ENCODE results near the gene CAPN11. TPM values are rescaled to one million over a fixed set of nuclear protein-coding genes. Genes with fewer than 3 reads are reported as not detected.
A peak's percentile ranks its signal among the peaks of the same experiment; 100 is the strongest.

The CAPN11 gene
- total and polyA plus RNA-seq, 10 of the 15 experiments (the other 5 are each of a cell fraction or from before 2014, with no cell fraction given), result 0.05 to 0.44 (median 0.31) TPM

DNA sequence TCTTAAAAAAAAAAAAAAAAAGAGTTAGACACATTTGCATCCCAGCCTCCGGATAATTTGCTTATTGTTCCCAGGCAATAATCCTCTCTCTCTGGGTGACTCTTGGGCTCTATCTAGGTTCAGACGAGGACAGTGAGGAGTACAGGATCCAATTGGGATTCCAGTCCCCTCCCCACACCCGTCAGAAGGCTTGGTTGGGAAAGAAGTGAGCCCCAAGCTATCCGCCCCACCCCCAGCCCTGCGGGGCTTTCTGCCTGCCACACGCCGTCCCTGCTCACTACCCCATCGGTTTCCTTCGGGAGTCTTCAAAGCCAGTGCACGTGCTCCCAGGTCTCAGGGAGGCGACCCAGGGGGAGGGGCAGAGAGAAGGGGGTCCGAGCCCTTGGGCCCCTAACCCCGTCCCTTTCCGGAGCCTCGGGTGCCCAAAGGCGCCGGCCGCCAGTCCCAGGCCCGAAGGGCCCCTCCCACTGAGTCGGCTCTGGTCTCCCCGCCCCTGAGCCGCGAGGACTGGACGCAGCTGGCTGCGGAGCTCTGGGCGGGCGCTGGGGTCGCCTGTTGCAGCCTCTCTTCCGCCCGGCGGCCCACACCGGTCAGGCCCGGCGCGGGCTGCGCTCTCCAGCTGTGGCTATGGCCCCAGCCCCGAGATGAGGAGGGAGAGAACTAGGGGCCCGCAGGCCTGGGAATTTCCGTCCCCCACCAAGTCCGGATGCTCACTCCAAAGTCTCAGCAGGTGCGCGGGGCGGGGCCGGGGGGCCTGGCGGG, 60.6 kb downstream of the CAPN11 start:
- Histone ChIP-seq H2AFZ (ENCODE audit: control insufficient read depth, low read depth, low read length) (peak overlapping the region; percentile 85), H3K4me3 (peak overlapping the region; percentile 82), H3K27ac (ENCODE audit: control insufficient read depth, insufficient read depth) (peak overlapping the region; percentile 78), H3K36me3 (ENCODE audit: control insufficient read depth in 2 of 2, insufficient read depth in 2 of 2, low read length in 1 of 2) (no peaks in the 10 kb centered on the region), H3K9ac (ENCODE audit: control insufficient read depth, insufficient read depth, low read length) (peak overlapping the region; percentile 71), H3K4me2 (ENCODE audit: control insufficient read depth, insufficient read depth) (peak overlapping the region; percentile 78), H3K4me1 (ENCODE audit: control insufficient read depth, insufficient read depth, low read length) (peaks cover 35% of the 10 kb centered on the region), H3K79me2 (ENCODE audit: control insufficient read depth, insufficient read depth, low read length) (peaks cover 8% of the 10 kb centered on the region), H4K20me1 (ENCODE audit: control insufficient read depth, insufficient read depth) (no peaks in the 10 kb centered on the region), H3K27me3 (replicated peaks in 1 of 2; ENCODE audit: control insufficient read depth in 2 of 2, insufficient read depth in 2 of 2, low read length in 1 of 2) (no peaks in the 10 kb centered on the region), H3K9me3 (replicated peaks; ENCODE audit: control insufficient read depth, insufficient read depth, low read length) (no peaks in the 10 kb centered on the region)
- DNase-seq (ENCODE audit: low read depth, low spot score) (no peak), ATAC-seq (peak; percentile 80), FAIRE-seq (peak; percentile 52)
- BruUV-seq (replicated peaks), result TSS peak; percentile 85
- WGBS (ENCODE audit: insufficient coverage, insufficient replicate concordance, low lambda C conversion rate, missing lambda C conversion rate), result under 1% methylated on average over 39 of the region's 45 CpGs
- ChIA-PET CTCF (interaction anchor here (0.7 to 4.2 kb wide), 14 partner anchors 16 to 673 kb away, joined by 3 to 22 read pairs (median 4); partner anchors contain the start of genes AARS2 and HSP90AB1), RAD21 (ENCODE audit: unreplicated experiment) (interaction anchor here (0.7 to 3.1 kb wide), 8 partner anchors 10 to 1121 kb away, joined by 3 to 14 read pairs (median 5); partner anchors contain the start of gene HSP90AB1), SMC1A (ENCODE audit: uncharacterized antibody, unreplicated experiment) (interaction anchor here (0.6 to 1.9 kb wide), 7 partner anchors 18 to 118 kb away, joined by 3 to 10 read pairs (median 3); partner anchors contain the start of gene HSP90AB1), POLR2A (interaction anchor here (0.6 to 7.0 kb wide), 13 partner anchors 8 to 644 kb away, joined by 3 to 63 read pairs (median 6); partner anchors contain the start of genes CDC5L, GTPBP2, HSP90AB1 and SLC35B2)
- in situ Hi-C loops (cut with MboI) (no loop called here), intact Hi-C loops (cut with micrococcal nuclease; ENCODE audit: unreplicated experiment) (loop anchor here (2.0 kb wide), 1 partner anchor 42 kb away; no protein-coding TSS in a partner anchor)
- TF ChIP-seq EED (IDR thresholded peaks at IDR 0.05; ENCODE audit: low read depth) (peak; percentile 20; the same call in 1 of the 2 replicates), PAX8 (IDR thresholded peaks at IDR 0.05) (no peak), DPF2 (IDR thresholded peaks at IDR 0.05) (peak; percentile 75), YY1 (IDR thresholded peaks at IDR 0.05; ENCODE audit: low read depth, low read length) (peak; percentile 29; the same call in 1 of the 2 replicates), FOS (IDR thresholded peaks at IDR 0.05; ENCODE audit: borderline replicate concordance, extremely low read depth, insufficient read length) (no peak), NFXL1 (IDR thresholded peaks at IDR 0.05; ENCODE audit: borderline replicate concordance) (no peak), SP1 (IDR thresholded peaks at IDR 0.05; ENCODE audit: low read depth, low read length) (no peak), ZSCAN29 (IDR thresholded peaks at IDR 0.05) (no peak), SMAD1 (IDR thresholded peaks at IDR 0.05; ENCODE audit: low read depth, partially characterized antibody) (no peak), NFYA (IDR thresholded peaks at IDR 0.05; ENCODE audit: borderline replicate concordance, low read depth, low read length) (no peak), NR2C1 (IDR thresholded peaks at IDR 0.05) (no peak), CREM (IDR thresholded peaks at IDR 0.05; ENCODE audit: low read depth) (no peak), CHD4 (IDR thresholded peaks at IDR 0.05) (no peak), PRDM15 (CRISPR knock-in tag; IDR thresholded peaks at IDR 0.05) (no peak), EGR1 (IDR thresholded peaks at IDR 0.05; ENCODE audit: borderline replicate concordance in 1 of 2, low read depth in 2 of 2, low read length in 2 of 2) (no peak), MYB (IDR thresholded peaks at IDR 0.05; ENCODE audit: borderline replicate concordance, low read depth, low read length) (no peak)
- TF ChIP-seq, protein P1, sequence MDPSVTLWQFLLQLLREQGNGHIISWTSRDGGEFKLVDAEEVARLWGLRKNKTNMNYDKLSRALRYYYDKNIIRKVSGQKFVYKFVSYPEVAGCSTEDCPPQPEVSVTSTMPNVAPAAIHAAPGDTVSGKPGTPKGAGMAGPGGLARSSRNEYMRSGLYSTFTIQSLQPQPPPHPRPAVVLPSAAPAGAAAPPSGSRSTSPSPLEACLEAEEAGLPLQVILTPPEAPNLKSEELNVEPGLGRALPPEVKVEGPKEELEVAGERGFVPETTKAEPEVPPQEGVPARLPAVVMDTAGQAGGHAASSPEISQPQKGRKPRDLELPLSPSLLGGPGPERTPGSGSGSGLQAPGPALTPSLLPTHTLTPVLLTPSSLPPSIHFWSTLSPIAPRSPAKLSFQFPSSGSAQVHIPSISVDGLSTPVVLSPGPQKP (IDR thresholded peaks at IDR 0.05; ENCODE audit: low read depth, low read length), result no peak

Measured in GM12878 (cell line).